ENCODE measurements around the gene HSPA12A.

Gene HSPA12A

DNA sequence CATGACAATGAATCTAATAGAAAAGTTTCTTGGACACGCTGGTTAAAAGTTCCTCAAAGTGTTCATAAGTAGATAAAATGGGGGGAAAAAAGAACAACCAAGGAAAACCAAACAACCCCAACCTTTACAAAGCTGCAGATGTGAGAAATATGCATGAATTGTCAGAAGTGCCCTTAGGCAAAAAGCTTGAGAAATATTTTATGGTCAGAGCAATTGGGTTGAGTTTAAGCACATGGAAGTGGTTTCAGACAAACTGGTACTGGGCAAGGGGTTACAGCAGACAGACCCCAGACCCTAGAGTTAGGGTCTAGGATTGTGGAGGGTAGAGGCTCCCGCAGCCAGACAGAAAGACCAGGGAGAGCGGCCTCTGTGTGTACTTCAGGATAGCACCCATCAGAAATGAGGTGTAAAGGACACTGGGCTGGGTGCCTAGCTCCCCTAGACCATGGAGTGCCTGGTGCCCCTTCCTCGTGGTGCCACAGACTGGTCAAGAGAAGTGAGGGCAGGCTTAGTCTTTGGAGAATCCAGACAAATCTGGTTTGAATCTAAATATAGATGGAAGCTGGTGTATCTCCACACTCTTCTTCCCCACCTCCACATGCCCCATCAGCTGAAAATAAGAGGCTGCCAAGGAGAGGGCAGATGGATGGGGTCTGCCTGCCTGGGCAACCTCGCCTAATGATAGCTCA, 84.4 kb downstream of the HSPA12A start:
- DNase-seq, result no peak

- no peak for DNase-seq
These were observed 86.3 kb downstream of the HSPA12A start for GRCh38 chr10:116656044-116656443.

DNA sequence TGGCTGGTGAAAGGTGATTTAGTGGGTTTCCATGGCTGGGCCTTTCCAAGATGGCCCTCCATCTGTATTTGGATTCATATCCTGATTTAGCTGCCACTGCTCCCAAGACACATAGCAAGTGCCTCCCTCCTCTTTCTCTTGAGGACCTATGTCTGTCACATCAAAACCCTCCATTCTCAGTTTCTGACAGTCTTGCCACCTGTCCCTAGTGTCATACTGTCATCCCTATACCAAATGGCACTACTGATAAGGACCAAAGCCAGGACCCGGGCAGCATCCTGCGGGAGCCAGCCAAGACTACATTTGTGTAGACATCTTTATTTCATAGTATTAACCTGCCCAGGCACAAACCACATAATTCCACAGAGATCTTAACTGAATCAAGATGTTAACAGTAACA, 86.8 kb downstream of the HSPA12A start:
- no peak for DNase-seq

- no peak for DNase-seq
These were observed 87.5 kb downstream of the HSPA12A start for GRCh38 chr10:116654816-116655215.

- DNase-seq, result no peak
These were observed 88.5 kb downstream of the HSPA12A start for GRCh38 chr10:116653885-116654284.

GRCh38 chr10:116648903-116649302, 93.5 kb downstream of the HSPA12A start:
- no peak for DNase-seq

- DNase-seq, result no peak
These were observed 95.9 kb downstream of the HSPA12A start for GRCh38 chr10:116646502-116646901.

- DNase-seq, result no peak
These were observed 104.5 kb downstream of the HSPA12A start for GRCh38 chr10:116637830-116638229.

- no peak for DNase-seq
These were observed 105.4 kb downstream of the HSPA12A start for GRCh38 chr10:116636976-116637375.

GRCh38 chr10:116636385-116636784, 106.0 kb downstream of the HSPA12A start:
- DNase-seq, result no peak

DNA sequence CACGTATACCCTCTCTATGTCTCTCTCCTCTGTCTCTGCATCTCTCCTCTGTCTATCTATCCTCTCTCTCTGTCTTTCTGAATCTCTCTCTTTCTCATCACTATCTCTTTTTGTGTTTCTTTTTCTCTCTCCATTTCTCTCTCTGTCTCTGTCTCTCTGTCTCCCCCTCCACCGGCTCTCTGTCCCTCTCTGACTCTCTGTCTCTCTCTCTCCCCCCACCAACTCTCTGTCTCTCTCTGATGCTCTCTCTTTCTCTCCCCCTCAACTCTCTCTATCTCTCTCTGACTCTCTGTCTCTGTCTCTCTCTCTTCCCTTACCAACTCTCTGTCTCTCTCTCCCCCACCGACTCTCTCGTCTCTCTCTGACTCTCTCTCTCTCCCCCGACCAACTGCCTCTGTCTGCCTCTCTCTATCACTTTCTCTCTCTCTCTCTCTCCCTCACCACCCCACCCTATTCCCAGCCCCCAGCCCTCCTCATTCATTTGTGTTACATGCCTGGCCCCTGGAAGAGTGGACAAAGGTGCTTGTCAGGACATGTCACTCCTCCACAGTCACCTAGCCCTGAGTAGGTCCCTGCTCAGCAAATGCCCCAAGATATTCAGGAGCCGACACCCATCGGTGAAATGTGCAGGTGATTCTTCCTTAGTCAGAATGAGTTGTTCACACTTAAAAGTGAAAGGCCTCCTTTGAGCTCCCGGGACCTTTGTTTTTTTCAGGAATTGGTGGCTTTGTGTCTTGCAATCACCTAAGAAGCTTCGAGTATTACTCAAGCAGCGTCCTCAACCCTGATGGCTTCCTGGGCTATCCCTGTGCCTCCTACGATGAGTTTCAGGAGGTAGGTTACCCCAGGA, 108.0 kb downstream of the HSPA12A start:
- no peak for DNase-seq

DNA sequence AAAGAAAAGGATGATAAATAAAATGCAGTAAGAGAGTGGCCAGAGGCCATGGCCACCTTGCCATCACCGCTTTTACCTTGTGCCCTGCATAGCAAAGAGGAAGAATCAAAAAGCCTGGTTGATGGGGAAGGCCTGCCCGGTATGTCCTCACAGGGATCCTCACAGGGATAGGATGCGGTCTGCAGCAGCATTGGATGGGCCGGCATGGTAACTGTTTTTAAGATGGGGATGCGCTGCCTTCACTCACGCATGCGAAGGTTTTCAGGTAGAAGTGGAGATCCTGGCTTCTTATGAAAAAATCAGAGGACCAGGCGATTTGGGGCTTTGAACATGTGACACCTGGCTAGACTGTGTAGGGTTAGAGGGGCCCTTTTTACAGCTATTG, 109.2 kb downstream of the HSPA12A start:
- DNase-seq, result no peak

GRCh38 chr10:116632596-116633215, 109.7 kb downstream of the HSPA12A start:
- DNase-seq, result no peak

DNA sequence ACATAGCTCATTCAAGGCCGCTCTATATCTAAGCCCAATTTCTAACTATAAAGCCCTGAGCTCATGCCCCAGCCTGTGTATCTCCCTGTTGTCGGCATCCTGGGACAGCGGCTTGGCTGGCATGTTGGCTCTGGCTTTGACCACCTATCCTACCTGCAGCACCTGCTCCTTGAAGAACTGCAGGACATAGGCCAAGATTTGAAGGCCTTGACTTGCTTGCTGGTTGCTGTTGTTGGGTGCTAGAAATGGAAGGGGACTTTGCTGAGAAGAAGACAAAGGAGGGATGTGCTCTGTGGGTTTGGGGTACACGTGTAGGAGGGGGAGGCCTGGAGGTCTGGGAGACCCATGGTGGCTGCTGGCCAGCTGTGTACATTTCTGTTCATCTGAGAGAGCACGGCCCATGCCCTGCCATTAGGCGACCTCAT, 110.5 kb downstream of the HSPA12A start:
- DNase-seq, result no peak

GRCh38 chr10:116630020-116630419, 112.3 kb downstream of the HSPA12A start:
- no peak for DNase-seq

DNA sequence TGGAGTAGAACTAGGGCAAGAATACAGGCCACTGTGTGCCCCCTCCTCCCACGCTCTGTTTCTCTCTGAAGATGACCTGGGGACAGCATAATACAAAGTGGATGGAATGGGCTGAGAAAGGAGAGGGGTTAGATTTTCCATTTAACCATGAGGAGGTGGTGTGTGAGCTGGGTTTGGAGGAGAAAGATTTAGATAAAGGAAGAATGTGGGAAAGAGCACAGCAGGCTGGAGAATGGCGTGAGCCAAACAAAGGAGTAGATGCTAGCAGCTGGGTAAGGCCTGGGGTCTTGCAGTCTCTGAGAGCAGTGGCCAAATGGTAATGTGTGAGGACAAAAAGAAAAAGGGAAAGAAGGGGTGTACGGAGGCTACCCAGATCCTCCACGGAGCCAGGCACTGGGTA, 113.0 kb downstream of the HSPA12A start:
- DNase-seq, result no peak

DNA sequence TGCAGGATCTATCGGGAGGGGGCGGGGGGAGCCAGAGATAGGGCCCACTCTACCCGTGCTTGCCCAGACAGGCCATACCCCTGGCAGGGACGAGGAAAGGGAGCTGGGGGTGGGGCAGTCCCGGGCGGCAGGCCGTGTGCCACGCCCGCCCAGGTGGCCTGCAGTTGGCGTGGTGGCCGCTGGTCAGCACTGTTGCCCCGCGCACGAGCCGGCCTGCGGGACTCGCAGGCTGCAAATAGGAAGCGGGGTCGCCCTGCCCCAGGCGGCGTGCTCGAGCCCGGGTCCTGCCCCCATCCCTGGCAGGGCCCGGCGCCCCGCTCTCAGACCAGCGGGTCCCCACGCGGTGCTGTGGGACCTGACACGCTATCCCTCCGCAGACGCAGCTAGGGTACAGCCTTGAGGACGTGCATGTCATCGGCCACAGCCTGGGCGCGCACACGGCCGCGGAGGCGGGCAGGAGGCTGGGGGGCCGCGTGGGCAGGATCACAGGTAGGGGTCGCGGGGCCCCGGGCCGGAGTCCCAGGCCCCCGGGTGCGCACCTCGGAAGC, 114.9 kb downstream of the HSPA12A start:
- no peak for DNase-seq

DNA sequence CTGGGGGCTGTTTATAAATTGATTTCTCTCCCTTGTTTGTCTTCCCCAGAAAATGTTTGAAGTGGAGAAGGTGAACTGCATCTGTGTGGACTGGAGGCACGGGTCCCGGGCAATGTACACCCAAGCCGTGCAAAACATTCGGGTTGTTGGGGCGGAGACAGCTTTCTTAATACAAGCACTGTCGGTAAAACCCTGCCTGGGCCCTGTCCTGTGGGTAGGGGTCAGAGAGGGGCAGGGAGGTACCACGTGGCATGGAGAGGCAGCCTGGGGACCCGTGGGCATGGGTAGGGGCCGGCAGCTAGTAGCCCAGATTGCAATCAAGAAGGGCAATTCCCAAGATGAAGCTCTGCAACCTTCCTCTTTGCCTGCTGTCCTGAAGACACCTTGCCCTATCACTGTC, 115.6 kb downstream of the HSPA12A start:
- DNase-seq, result no peak

- no peak for DNase-seq
These were observed 116.5 kb downstream of the HSPA12A start for GRCh38 chr10:116625845-116626244.

- DNase-seq, result no peak
These were observed 120.3 kb downstream of the HSPA12A start for GRCh38 chr10:116621934-116622655.

GRCh38 chr10:116621476-116621875, 120.9 kb downstream of the HSPA12A start:
- DNase-seq, result no peak

Data from cerebellar nuclear complex (tissue), 1 donor.